HepG2 (cell line): ENCODE measurements around the gene WIPF2. TPM values are rescaled to one million over a fixed set of nuclear protein-coding genes. Genes with fewer than 3 reads are reported as not detected.

Source experiments
- ARID2 ChIP-seq: sonication (generic); formaldehyde crosslinking; IDR thresholded peaks from 2 replicates; pipeline ENCODE4 v1.8.1; 2022; ENCODE audit warnings: mild to moderate bottlenecking, missing genetic modification reagents, borderline replicate concordance
- BHLHE40 ChIP-seq: IDR thresholded peaks from 2 replicates; pipeline ENCODE4 v1.6.1; 2011; ENCODE audit warnings: low read length, improper control_type of control experiment
- CBFB ChIP-seq: sonication (generic); formaldehyde crosslinking; IDR thresholded peaks from 2 replicates; pipeline ENCODE4 v1.4.0; 2020; ENCODE audit warnings: missing genetic modification reagents
- FOXJ3 ChIP-seq: sonication (generic); formaldehyde crosslinking; IDR thresholded peaks from 2 replicates; pipeline ENCODE4 v1.4.0; 2020; ENCODE audit warnings: missing genetic modification reagents, mild to moderate bottlenecking, borderline replicate concordance
- HNRNPL ChIP-seq: fragments of 200-400 bp; formaldehyde crosslinking; IDR thresholded peaks from 2 replicates; pipeline ENCODE4 v1.6.1; 2017; ENCODE audit warnings: mild to moderate bottlenecking, low read depth, low read length
- IKZF4 ChIP-seq: sonication (generic); formaldehyde crosslinking; IDR thresholded peaks from 2 replicates; pipeline ENCODE4 v1.5.1; 2020; ENCODE audit warnings: borderline replicate concordance, mild to moderate bottlenecking, low read depth, missing genetic modification reagents; ENCODE audit errors: not compliant biosample characterization
- JDP2 ChIP-seq: sonication (generic); formaldehyde crosslinking; IDR thresholded peaks from 2 replicates; pipeline ENCODE4 v1.8.1; 2022; ENCODE audit warnings: missing genetic modification reagents, borderline replicate concordance
- MLLT10 ChIP-seq: sonication (generic); formaldehyde crosslinking; IDR thresholded peaks from 2 replicates; pipeline ENCODE4 v1.4.0; 2020; ENCODE audit warnings: missing genetic modification reagents
- NFIC ChIP-seq: IDR thresholded peaks from 2 replicates; pipeline ENCODE4 v1.6.1; 2012; ENCODE audit warnings: mild to moderate bottlenecking, low read length, inconsistent platforms
- PITX1 ChIP-seq: sonication (generic); formaldehyde crosslinking; IDR thresholded peaks from 2 replicates; pipeline ENCODE4 v1.5.1; 2020; ENCODE audit warnings: mild to moderate bottlenecking, missing genetic modification reagents
- POLR2AphosphoS2 ChIP-seq: IDR thresholded peaks from 2 replicates; pipeline ENCODE4 v1.6.1; 2011; ENCODE audit warnings: low read depth, low read length, improper control_type of control experiment
- SATB2 ChIP-seq: sonication (generic); formaldehyde crosslinking; IDR thresholded peaks from 2 replicates; pipeline ENCODE4 v1.5.0; 2020; ENCODE audit warnings: missing genetic modification reagents
- SNRNP70 ChIP-seq: fragments of 200-400 bp; formaldehyde crosslinking; IDR thresholded peaks from 2 replicates; pipeline ENCODE4 v1.6.1; 2017; ENCODE audit warnings: mild to moderate bottlenecking, low read depth, low read length, moderate library complexity
- SUZ12 ChIP-seq: fragments of 150-350 bp; IDR thresholded peaks from 2 replicates; pipeline ENCODE4 v1.6.1; 2014; ENCODE audit warnings: low read depth, low read length
- TBL1XR1 ChIP-seq: fragments of 150-350 bp; IDR thresholded peaks from 2 replicates; pipeline ENCODE4 v1.6.1; 2014; ENCODE audit warnings: borderline replicate concordance, low read length; ENCODE audit not compliant: partially characterized antibody
- ZMAT3 ChIP-seq: sonication (generic); formaldehyde crosslinking; conservative IDR thresholded peaks from 2 replicates; pipeline ENCODE4 v1.7.0; 2021; ENCODE audit warnings: missing genetic modification reagents
- ZNF101 ChIP-seq: sonication (generic); formaldehyde crosslinking; IDR thresholded peaks from 2 replicates; pipeline ENCODE4 v1.4.0; 2020; ENCODE audit warnings: mild to moderate bottlenecking, low read depth, missing genetic modification reagents, borderline replicate concordance
- ZNF225 ChIP-seq: sonication (generic); formaldehyde crosslinking; IDR thresholded peaks from 2 replicates; pipeline ENCODE4 v1.4.0; 2020; ENCODE audit warnings: mild to moderate bottlenecking, missing genetic modification reagents
- ZNF235 ChIP-seq: sonication (generic); formaldehyde crosslinking; IDR thresholded peaks from 2 replicates; pipeline ENCODE4 v1.8.1; 2023; ENCODE audit warnings: mild to moderate bottlenecking, missing genetic modification reagents, borderline replicate concordance
- ZNF382 ChIP-seq: sonication (generic); formaldehyde crosslinking; IDR thresholded peaks from 2 replicates; pipeline ENCODE4 v1.5.0; 2020; ENCODE audit warnings: missing genetic modification reagents, mild to moderate bottlenecking, borderline replicate concordance
- ZNF776 ChIP-seq: sonication (generic); formaldehyde crosslinking; IDR thresholded peaks from 2 replicates; pipeline ENCODE4 v1.4.0; 2020; ENCODE audit warnings: mild to moderate bottlenecking, missing genetic modification reagents
- polyA plus RNA-seq, 8 experiments: library from polyadenylated mRNA; depleted of rRNA in 3 of 8; stranded (reverse) in 7 of 8; unstranded in 1 of 8; fragments of >200 nt; fragmentation: Illumina TruSeq in 4 of 8; extraction: Trizol in 4 of 8; gene quantifications; 2 replicates each; pipeline versions ENCODE4 v1.2.1 to v1.2.3, GENCODE V29; 2011 to 2016; ENCODE audit warnings: low read depth in 4 of 8, missing spikeins in 1 of 8, mixed read lengths in 1 of 8; ENCODE audit not compliant: insufficient read depth in 1 of 8
- total RNA-seq, 5 experiments: library from RNA; depleted of rRNA; stranded (reverse); fragments of >200 nt; fragmentation: Illumina TruSeq; extraction: Trizol; gene quantifications; 2 replicates each; pipeline ENCODE4 v1.2.3, GENCODE V29; 2016; ENCODE audit warnings: low read depth in 1 of 5
- TF ChIP-seq, protein P1 (sequence below): sonication (generic); formaldehyde crosslinking; IDR thresholded peaks from 2 replicates; pipeline ENCODE4 v1.5.0; 2020; ENCODE audit warnings: mild to moderate bottlenecking, missing genetic modification reagents
- TF ChIP-seq, protein P2 (sequence below): IDR thresholded peaks from 2 replicates; pipeline ENCODE4 v1.6.1; 2016; ENCODE audit warnings: missing biosample characterization, missing genetic modification reagents, low read depth
- TF ChIP-seq, protein P3 (sequence below): sonication (generic); formaldehyde crosslinking; IDR thresholded peaks from 2 replicates; pipeline ENCODE4 v1.4.0; 2020; ENCODE audit warnings: mild to moderate bottlenecking, missing genetic modification reagents

Gene WIPF2
- total and polyA plus RNA-seq, 2 of the 13 experiments (the other 11 are each of a cell fraction or from before 2014, with no cell fraction given) = 7.2 to 10.8 TPM

DNA sequence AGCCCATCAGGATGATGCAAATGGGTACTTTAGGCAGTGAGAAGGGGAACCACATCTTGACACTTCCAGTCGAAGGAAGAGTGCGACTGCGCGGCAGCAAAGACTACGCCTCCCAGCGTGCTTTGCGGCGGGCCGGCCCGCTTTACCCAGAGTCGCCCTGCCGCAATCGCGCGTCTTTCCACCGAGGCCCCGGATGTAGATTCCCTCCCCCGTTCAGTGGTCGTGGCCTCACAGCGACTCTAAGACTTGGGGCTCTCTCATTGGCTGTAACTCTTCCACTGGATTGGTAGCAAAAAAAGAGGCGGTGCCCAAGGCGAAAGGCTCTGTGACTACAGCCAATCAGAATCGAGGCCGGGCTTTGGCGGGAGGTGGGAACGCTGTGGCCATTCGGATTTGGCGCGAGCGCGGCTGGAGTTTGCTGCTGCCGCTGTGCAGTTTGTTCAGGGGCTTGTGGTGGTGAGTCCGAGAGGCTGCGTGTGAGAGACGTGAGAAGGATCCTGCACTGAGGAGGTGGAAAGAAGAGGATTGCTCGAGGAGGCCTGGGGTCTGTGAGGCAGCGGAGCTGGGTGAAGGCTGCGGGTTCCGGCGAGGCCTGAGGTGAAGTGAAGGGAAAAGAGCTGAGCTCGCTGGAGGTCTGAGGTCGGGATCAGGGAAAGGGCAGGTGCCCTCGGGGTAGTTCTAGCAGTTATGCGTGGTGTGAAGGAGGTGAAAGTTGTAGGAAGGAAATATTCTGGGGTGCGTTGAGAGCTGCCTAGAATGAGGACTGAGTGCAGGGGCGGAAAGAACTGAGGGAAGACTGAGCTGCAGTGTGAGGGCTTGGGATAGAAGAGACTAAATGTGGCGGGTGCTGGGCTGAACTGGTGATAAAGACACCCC lies 68.6 kb downstream of the WIPF2 start, which contains the start of gene CDC6 (continued):
- no peak for TF ChIP-seq MLLT10
- TF ChIP-seq ZNF382 (CRISPR knock-in tag) = no peak
- peak; percentile 87 for TF ChIP-seq SUZ12
- TF ChIP-seq, protein P1, sequence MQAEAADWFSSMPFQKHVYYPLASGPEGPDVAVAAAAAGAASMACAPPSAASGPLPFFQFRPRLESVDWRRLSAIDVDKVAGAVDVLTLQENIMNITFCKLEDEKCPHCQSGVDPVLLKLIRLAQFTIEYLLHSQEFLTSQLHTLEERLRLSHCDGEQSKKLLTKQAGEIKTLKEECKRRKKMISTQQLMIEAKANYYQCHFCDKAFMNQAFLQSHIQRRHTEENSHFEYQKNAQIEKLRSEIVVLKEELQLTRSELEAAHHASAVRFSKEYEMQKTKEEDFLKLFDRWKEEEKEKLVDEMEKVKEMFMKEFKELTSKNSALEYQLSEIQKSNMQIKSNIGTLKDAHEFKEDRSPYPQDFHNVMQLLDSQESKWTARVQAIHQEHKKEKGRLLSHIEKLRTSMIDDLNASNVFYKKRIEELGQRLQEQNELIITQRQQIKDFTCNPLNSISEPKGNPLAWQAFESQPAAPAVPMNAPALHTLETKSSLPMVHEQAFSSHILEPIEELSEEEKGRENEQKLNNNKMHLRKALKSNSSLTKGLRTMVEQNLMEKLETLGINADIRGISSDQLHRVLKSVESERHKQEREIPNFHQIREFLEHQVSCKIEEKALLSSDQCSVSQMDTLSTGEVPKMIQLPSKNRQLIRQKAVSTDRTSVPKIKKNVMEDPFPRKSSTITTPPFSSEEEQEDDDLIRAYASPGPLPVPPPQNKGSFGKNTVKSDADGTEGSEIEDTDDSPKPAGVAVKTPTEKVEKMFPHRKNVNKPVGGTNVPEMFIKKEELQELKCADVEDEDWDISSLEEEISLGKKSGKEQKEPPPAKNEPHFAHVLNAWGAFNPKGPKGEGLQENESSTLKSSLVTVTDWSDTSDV (CRISPR knock-in tag) = peak; percentile 95
- TF ChIP-seq HNRNPL = 0 out of 2 replicates have a peak, but pooled peaks have one; percentile 54
- TF ChIP-seq, protein P2, sequence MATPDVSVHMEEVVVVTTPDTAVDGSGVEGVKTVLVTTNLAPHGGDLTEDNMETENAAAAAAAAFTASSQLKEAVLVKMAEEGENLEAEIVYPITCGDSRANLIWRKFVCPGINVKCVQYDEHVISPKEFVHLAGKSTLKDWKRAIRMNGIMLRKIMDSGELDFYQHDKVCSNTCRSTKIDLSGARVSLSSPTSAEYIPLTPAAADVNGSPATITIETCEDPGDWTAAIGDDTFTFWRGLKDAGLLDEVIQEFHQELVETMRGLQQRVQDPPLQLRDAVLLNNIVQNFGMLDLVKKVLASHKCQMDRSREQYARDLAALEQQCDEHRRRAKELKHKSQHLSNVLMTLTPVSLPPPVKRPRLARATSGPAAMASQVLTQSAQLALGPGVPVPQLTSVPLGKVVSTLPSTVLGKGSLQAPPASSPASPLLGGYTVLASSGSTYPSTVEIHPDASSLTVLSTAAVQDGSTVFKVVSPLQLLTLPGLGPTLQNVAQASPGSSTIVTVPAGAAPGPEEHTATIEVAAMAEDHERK = peak; percentile 80; the same call in 1 of the 2 replicates
- TF ChIP-seq ZNF235 = no peak
- no peak for TF ChIP-seq IKZF4 (CRISPR knock-in tag)
- TF ChIP-seq TBL1XR1 = no peak
- TF ChIP-seq, protein P3, sequence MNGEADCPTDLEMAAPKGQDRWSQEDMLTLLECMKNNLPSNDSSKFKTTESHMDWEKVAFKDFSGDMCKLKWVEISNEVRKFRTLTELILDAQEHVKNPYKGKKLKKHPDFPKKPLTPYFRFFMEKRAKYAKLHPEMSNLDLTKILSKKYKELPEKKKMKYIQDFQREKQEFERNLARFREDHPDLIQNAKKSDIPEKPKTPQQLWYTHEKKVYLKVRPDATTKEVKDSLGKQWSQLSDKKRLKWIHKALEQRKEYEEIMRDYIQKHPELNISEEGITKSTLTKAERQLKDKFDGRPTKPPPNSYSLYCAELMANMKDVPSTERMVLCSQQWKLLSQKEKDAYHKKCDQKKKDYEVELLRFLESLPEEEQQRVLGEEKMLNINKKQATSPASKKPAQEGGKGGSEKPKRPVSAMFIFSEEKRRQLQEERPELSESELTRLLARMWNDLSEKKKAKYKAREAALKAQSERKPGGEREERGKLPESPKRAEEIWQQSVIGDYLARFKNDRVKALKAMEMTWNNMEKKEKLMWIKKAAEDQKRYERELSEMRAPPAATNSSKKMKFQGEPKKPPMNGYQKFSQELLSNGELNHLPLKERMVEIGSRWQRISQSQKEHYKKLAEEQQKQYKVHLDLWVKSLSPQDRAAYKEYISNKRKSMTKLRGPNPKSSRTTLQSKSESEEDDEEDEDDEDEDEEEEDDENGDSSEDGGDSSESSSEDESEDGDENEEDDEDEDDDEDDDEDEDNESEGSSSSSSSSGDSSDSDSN (CRISPR knock-in tag) = peak; percentile 58
- TF ChIP-seq ZNF776 (CRISPR knock-in tag) = peak; percentile 84
- no peak; the same call in 1 of the 2 replicates for TF ChIP-seq BHLHE40
- peak; percentile 79; the same call in 1 of the 2 replicates for TF ChIP-seq CBFB (CRISPR knock-in tag)
- peak; percentile 67 for TF ChIP-seq POLR2AphosphoS2
- TF ChIP-seq ZMAT3 (CRISPR knock-in tag) = peak; percentile 79
- TF ChIP-seq ZNF225 (CRISPR knock-in tag) = peak; percentile 86
- TF ChIP-seq ARID2 = peak; percentile 92
- no peak for TF ChIP-seq NFIC
- TF ChIP-seq JDP2 (CRISPR knock-in tag) = no peak
- TF ChIP-seq FOXJ3 (CRISPR knock-in tag) = no peak
- peak; percentile 16; the same call in 1 of the 2 replicates for TF ChIP-seq PITX1 (CRISPR knock-in tag)
- no peak for TF ChIP-seq SATB2 (CRISPR knock-in tag)
- no peak for TF ChIP-seq SNRNP70
- TF ChIP-seq ZNF101 (CRISPR knock-in tag) = no peak; the same call in 1 of the 2 replicates
